Measurements from ENCODE around the gene CIAO2B.
"Not testable (repeated sequence)": the region's sequence is repeated elsewhere in the genome, so short reads cannot be mapped to it uniquely, and the experiment has no call there.

Gene CIAO2B

DNA sequence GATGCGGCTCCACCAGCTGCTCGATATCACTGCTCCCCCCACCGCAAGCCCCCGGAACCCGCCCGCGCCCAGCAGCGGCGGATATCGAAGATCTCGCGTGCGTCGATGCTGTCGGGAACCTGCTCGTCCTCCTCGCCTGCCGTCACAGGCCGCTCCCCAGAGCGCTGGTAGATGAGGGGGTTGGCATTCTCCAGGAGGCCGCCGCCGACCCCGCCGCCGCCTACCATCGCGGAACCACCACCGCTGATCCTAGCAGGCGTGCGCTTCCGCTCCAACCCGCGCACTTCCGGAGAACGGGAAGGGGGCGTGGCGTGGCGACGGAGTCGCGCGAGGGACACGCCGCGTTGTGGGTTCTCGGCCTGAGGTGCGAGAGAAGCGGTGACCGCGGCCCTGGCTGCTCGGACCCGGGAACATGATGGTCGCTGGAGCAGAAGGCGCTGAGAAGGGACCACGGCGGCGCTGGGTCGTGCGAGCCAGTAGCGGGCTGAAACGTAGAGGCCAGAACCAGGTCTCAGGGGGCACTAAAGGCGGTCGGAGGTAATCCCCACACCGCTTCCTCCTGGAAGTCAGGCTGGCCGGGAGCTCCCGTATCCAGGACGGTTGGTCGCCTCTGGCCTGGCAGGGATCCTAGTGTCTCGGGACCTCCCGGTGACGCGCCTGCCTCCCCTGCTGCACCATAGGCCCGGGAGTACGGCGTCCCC is at the start of gene CIAO2B:
Gene CIAO2B, minus strand, starts transcription at position 265 of the 701 bp plus-strand sequence. Its CDS starts 38 bp downstream, at position 227.
- no peak for DNase-seq

DNA sequence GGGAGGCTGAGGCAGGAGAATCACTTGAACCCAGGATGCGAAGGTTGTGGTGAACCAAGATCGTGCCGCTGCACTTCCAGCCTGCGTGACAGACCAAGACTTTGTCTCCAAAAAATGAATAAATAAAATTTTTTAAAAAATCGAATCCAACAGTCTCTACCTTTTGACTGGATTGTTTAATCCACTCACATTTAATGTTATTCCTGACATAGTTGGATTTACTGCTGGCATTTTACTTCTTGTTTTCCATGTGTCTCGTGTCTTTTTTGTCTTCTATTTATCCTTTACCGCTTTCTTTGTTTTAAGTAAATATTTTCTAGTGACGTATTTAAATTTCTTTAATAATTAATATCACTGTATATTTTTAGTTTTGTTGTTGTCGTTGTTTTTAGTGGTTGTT is 48.8 kb upstream of the CIAO2B start:
- no peak for DNase-seq

DNA sequence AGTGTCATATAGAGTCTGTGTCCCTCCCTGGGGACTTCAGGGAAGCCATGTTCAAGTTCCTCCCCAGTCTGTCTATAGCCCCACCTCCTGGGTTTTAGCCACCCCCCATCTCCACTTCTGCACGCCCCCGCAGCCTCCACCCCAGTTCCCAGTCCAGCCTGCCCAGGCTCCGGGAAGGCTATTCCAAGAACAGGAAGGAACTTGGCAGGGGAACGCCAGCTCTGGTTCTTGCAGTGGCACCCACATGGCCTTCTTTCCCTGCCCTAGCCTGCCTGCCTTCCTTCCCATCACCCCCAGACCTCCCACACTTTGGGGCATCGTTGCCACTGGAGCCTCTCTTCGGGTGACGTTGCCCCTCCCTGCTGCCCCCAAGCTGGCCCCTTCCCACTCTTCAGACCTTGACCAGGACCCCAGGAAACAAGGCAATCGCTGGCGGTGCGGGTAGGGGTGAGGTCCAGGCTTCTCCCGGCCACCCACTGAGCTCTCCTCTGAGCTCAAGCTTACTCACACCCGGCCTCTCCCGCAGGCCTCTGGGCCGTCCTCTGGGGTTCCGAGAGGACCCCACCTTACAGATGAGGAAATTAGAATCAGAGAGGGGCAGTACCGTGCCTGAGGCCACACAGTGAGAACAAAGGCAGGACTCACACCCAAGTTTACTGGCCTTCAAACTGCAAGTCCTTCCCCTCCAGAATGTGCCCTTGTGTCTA is 45.0 kb upstream of the CIAO2B start:
- DNase-seq: no peak

DNA sequence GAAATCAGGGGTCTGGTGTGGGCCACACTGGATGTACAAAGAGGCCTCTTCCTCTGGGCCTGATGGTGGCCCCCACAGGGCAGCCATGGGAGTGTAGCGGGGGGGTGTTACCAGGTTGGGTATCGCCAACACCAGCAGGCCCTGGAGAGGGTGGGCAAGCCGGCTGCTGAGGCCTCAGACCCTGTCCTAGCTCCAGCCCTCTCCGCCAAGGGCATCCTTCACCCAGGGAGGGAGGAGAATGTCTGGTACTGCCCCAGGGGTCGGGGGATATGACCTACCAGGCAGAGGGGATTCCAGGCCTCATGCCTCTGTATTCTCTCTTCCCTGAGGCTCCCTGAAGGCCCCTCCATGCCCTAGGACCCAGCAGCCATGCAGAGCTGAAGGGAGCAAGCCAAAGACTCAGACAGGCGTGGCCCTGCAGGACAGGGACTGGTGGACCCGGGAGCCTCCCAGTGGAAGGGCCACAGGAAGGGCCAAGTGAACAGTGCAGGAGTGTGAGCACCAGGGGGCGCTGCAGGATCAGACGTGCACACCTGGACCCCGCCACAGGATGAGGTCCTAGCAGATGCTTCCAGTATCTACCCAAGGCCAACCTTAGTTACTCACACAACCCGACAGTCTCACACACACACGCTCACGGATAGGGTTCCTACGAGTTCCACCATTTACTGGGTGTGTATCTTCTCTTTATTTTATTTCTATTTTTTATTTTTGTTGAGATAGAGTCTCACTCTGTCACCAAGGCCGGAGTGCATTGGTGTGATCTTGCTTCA is 43.3 kb upstream of the CIAO2B start:
- DNase-seq: peak; percentile 21

DNA sequence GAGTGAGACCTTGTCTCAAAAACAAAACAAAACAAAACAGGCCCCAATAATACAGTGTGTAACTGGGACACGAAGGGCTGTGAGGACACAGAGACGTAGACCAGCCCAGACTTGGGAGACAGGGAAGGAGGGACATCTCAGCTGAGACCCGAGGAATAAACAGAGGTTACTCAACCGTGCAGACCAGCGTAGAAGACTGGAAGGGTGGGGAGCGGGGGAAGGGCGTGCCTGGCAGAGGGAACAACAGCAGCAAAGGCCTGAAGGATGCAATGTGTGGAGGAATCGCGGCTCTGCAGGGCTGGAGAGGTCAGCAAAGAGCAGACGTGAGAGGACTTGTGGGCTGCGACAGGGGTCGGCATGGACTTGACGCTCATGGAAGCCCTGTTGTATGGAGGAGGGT is 42.5 kb upstream of the CIAO2B start:
- DNase-seq: no peak

DNA sequence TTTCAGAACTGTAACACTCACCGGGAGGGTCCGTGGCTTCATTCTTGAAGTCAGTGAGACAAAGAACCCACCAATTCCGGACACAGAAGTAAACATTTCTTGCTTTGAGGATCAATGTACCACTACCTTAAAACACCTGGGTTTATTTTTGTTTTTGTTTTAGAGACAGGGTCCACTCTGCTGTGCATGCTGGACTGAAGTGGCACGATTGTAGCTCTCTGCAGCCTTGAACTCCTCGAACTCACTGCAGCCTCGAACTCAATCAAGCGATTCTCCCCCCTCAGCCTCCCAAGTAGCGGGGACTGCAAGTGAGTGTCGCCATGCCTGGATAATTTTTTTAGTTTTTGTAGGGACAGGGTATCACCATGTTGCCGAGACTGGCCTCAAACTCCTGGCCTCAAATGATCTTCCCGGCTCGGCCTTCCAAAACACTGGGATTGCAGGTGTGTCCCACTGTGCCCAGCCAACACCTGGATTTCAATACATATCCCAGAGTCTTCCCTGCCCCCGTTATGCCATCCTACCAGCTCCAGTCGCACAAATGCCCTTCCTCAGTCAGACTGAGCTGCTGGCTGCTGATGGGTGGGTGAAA is 41.2 kb upstream of the CIAO2B start:
- no peak for DNase-seq

DNA sequence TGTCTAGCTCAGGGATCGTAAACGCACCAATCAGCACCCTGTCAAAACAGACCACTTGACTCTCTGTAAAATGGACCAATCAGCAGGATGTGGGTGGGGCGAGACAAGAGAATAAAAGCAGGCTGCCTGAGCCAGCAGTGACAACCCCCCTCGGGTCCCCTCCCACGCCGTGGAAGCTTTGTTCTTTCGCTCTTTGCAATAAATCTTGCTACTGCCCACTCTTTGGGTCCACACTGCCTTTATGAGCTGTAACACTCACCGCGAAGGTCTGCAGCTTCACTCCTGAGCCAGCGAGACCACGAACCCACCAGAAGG is 40.7 kb upstream of the CIAO2B start:
- DNase-seq: not testable (repeated sequence)

DNA sequence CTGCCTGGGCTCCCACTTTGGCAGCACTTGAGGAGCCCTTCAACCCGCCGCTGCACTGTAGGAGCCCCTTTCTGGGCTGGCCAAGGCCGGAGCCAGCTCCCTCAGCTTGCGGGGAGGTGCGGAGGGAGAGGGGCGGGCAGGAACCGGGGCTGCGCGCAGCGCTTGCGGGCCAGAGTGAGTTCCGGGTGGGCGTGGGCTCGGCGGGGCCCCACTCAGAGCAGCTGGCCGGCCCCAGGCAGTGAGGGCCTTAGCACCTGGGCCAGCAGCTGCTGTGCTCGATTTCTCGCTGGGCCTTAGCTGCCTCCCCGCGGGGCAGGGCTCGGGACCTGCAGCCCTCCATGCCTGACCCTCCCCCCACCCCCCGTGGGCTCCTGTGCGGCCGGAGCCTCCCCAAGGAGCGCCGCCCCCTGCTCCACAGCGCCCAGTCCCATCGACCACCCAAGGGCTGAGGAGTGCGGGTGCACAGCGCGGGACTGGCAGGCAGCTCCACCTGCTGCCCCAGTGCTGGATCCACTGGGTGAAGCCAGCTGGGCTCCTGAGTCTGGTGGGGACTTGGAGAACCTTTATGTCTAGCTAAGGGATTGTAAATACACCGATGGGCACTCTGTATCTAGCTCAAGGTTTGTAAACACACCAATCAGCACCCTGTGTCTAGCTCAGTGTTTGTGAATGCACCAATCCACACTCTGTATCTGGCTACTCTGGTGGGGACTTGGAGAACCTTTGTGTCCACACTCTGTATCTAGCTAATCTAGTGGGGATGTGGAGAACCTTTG is 40.1 kb upstream of the CIAO2B start:
- not testable (repeated sequence) for DNase-seq

DNA sequence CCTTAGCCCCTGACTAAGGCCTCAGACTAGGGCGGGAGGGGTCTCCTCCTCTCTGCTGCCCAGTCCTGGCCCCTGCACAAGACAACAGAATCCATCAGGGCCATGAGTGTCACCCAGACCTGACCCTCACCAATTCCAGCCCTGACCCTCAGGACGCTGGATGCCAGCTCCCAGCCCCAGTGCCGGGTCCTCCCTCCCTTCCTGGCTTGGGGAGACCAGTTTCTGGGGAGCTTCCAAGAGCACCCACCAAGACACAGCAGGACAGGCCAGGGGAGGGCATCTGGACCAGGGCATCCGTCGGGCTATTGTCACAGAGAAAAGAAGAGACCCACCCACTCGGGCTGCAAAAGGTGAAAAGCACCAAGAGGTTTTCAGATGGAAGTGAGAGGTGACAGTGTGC is 39.5 kb upstream of the CIAO2B start:
- DNase-seq: no peak

DNA sequence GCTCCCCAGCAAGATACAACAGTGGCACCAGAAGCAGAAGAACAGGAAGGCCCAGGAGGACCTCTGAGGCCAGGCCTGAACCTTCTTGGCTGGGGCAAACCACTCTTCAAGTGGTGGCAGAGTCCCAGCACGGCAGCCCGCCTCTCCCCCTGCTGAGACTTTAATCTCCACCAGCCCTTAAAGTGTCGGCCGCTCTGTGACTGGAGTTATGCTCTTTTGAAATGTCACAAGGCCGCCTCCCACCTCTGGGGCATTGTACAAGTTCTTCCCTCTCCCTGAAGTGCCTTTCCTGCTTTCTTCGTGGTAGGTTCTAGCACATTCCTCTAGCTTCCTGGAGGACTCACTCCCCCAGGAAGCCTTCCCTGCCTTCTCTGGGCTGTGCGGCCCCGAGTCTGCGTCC is 38.8 kb upstream of the CIAO2B start:
- no peak for DNase-seq

DNA sequence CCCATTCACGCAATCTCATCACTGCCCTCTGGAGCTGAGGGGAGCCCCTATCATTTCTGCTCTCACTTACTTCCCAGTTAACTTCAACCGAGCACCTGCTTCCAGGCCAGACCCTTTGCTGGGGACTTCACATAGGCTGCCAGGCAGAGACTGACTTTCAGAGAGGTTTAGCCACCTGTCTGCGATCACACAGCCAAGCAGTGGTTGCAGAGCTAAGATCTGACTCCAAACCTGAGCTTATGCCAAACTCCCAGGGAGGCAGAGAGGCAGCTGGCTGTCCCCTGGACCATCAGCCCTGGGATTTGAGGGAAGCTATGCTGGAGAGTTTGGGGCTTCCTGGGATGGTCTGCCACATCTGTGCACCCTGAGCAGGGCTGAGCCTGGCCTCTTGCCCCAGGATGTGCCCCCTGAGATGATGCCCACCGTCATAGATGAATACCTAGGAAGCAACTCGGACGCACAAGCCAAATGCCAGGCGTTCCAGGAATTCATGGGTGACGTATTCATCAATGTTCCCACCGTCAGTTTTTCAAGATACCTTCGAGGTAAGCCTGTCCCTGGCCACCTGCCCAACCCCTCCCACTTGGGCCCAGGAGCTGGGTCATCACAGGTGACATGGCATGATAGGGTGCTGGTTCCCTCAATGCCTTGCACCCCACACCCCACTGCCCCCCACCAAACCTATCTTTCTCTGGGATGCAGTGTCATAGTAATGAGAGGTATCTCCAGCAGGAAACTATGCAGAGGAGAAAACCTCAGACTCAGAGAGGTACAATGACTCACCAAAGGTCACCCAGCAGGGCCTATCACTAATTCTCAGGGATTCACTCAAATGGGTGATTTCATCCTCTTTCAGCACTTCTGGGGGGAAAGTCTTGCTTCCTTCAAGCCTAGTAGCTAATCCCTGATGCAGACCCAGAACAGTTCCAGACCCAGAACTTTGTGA is 36.8 kb upstream of the CIAO2B start:
- DNase-seq: no peak

DNA sequence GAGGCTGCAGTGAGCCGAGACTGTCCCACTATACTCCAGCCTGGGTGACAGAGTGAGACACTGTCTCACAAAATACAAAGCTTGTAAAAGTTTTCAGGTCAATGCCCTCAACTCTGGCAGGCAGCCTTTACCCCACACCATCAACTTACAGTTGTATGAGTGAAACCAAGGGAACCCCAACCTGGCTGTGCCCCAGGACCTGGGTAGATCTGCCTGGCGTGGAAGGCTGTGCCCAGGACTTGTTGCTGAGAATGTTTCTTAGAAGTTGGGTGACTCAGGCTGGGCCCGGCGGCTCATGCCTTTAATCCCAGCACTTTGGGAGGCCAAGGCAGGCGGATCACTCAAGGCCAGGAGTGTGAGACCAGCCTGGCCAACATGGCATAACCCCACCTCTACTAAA is 34.6 kb upstream of the CIAO2B start:
- no peak for DNase-seq

DNA sequence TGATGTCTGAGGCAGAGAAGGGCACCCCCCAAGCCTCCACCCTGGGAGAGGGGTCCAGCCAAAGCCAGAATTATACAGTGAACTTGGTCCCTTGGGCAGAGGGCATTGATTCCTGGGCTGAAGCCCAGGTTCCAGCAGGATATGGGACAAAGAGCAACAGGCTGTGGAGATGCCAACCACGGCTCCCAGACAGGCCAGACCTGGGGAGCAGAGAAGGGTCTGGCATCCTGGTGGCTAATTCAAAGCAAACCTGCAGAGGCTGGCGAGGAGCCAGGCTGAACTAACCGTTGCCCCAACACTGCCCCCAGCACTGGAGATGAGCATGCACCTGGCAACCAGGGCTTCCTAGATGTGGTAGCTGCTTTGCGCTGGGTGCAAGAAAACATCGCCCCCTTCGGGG is 29.8 kb upstream of the CIAO2B start:
- no peak for DNase-seq

DNA sequence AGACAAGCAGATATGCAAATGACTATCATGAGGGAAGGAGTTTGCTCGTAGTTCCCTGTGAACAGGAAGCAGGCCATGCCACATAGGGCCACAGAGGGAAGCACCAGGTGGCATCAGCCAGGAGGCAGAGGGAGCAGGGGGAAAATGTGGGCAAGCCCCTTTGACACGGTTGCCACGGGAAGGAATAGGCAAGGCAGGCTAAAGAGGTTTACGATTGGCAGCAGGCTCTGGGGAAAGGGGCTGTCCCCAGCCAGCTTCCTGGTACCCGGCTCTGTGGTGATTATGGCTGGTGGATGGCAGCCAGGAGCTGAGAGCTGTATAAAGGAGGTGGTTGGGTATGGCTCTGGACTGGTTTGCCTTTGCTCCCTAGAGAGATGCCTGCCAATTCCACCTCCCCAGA is 27.7 kb upstream of the CIAO2B start:
- no peak for DNase-seq

DNA sequence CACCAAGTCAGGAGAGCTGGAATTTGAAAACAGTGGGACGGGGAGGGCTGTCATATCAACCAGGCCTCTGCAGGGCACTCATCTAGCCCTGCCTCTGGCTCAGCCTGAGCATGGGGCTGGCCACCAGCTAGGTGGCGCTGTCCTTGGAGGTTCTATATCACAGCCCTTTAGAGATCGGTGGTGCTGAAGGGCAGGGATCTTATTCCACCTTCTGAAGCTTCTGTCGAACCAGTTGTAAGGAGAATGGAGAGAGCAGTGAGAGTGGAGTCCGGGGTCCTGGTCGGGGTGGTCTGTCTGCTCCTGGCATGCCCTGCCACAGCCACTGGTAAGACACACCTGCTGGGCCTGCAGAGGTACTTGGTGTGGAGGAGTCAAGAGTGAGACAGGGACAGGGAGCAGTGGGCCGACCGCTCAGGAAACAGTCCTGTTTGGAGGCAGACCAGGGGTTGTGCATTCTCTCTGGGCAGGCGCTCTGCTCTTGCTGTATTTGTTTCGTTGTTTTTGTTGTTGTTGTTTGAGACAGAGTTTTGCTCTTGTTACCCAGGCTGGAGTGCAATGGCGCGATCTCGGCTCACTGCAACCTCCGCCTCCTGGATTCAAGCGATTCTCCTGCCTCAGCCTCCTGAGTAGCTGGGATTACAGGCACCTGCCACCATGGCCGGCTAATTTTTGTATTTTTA is 27.0 kb upstream of the CIAO2B start, which contains the start of gene CES3:
Gene CES3, plus strand, starts transcription at position 202 of the 680 bp plus-strand sequence. Its CDS starts 42 bp downstream, at position 244.
- no peak for DNase-seq

DNA sequence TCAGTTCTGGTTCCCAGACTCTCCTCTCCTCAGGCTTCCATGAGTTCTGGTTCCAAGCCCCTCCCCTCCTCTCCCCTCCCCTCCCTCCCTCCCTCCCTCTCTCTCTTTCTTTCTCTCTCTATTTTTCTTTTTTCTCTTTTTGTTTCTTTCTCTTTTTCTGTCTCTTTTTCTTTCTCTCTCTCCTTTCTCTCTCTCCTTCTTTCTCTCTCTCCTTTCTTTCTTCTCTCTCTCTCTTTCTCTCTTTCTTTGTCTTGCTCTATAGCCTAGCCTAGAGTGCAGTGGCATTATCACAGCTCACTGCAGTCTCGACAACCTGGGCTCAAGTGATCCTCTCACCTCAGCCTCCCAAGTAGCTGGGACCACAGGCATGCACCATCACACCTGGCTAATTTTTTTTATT is 26.1 kb upstream of the CIAO2B start:
- no peak for DNase-seq

DNA sequence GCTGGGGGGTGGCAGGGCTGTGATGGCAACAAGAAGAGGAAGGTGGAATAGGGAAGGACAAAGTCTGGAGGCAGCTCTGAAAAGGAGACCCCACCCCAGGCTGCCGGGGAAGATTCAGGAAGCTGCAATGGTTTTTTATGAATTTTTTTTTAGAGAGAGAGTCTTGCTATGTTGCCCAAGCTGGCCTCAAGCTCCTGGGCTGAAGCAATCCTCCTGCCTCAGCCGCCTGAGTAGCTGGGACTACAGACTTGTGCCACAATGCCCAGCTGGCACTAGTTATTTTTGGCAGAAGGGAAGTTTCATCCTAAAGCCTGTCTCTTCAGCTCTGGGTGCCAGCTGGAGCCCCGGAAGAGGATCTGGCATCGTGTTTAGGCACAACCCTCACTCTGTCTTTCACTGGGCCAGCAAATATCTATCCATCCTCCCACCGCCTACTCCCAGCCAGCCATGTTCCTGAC is 25.5 kb upstream of the CIAO2B start:
- no peak for DNase-seq

DNA sequence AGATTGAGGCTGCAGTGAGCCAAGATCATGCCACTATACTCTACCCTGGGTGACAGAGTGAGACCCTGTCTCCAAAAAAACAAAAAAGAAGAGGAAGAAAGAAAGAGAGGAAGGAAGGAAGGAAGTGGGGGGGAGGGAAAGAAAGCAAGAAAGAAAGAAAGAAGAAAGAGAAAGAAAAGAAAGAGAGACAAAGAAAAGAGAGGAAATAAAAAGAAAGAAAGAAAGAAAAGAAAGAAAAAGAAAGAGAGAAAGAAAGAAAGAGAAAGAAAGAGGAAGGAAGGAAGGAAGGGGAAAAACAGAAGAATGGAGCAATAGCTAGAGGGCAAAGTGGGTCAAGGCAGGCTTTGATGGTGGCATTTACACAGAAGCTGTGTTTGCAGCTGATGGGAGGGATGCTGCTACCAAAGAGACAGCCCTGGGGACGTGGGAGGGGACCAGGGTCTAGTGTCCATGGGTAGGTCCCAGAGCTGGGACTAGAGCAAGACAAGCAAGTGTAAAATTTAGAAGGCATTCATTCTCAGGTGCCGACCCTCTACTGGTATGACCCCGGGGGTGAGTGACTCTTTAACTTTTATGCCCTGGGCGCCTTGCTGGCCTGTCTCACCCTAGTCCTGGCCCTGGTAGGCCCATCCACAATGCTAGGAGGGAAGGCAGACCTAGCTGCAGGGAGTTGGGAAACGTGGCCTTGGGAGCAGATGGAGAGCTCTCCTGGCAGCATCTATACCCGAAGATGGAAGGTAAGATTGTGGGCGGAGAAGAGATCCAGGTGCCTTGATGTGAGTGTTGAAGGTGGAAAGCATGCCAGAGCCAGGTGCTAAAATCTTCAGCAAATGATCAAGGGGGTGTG is 24.9 kb upstream of the CIAO2B start:
- DNase-seq: no peak

DNA sequence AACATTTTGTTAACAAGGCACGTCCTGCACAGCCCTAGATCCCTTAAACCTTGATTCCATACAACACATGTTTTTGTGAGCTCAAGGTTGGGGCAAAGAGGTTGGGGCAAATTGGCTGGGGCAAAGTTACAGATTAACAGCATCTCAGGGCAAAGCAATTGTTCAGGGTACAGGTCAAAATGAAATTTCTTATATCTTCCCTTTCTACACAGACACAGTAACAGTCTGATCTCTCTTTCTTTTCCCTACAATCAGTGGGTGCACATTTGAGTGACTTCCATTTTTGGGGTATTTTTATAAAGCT is 21.9 kb upstream of the CIAO2B start:
- DNase-seq: not testable (repeated sequence)
